ENCODE data around the gene STXBP2. TPM values are rescaled to one million over a fixed set of nuclear protein-coding genes. Genes with fewer than 3 reads are reported as not detected.
A peak's percentile ranks its signal among the peaks of the same experiment; 100 is the strongest.

The STXBP2 gene
- total RNA-seq, 1 experiment from 2014 or later = 141 TPM

DNA sequence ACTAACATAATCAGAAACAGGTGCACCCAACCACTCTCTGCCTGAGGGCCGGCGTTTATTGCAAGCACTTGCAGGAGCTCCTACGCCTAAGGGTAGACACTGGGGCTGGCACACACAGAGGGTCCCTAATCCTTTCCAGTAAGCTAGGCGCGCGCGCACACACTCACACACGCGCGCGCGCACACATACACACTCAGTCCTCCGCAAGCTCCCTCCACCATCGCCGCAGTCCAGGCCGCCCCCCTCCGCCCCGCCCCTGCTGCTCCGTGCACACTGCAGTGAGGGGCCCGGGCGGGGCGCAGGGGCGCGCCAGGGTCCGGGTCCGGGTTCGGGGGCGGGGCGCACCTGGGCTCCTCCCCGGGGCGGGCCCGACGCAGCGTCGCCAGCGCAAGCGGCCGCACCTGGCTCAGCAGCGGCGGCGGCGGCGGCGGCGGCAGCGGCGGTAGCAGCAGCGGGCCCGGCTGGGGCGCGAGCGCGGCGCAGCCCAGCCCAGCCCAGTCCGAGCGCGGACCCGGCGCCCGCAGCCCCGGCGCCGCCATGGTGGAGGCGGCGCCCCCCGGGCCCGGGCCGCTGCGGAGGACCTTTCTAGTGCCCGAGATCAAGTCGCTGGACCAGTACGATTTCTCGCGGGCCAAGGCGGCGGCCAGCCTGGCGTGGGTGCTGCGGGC is 41.3 kb upstream of the STXBP2 start, which contains the start of gene CAMSAP3:
CAMSAP3 (plus strand) TSS at position 398 of the 668 bp plus-strand sequence; CDS start at position 538, 140 bp downstream.
- ChIA-PET RAD21 (ENCODE audit: low non-redundant PET in 1 of 2, low total read pairs in 2 of 2, uncharacterized antibody in 2 of 2, unreplicated experiment in 2 of 2) (no interaction called here), POLR2A (interaction anchor here (1.5 to 2.1 kb wide), 2 partner anchors 10 to 22 kb away, joined by 4 to 10 read pairs; no protein-coding TSS in a partner anchor), CTCF (interaction anchor here (0.6 to 1.4 kb wide), 2 partner anchors 27 to 85 kb away, joined by 3 read pairs; partner anchors contain the start of gene TRAPPC5)
- no peaks in the 10 kb centered on the region for H4K20me1 ChIP-seq (ENCODE audit: insufficient read depth)
- H3K9ac ChIP-seq (ENCODE audit: low read length) = peak within 1 kb of the TSS; percentile 65
- no peaks in the 10 kb centered on the region for H3K9me2 ChIP-seq (ENCODE audit: insufficient read depth)
- peak within 1 kb of the TSS; percentile 93 for H3K4me2 ChIP-seq (ENCODE audit: low read length)
- ATAC-seq (peak; percentile 97), DNase-seq (ENCODE audit: low read depth, low spot score) (no peak)
- no peaks in the 10 kb centered on the region for H3K9me3 ChIP-seq (ENCODE audit: control insufficient read depth in 1 of 2, insufficient read depth in 1 of 2, low read depth in 1 of 2, low read length in 2 of 2)
- no peaks in the 10 kb centered on the region for H3K27me3 ChIP-seq (ENCODE audit: insufficient read depth, low read length)
- peaks cover 4 to 19% of the 10 kb centered on the region in 2 experiments for H3K4me1 ChIP-seq (ENCODE audit: control insufficient read depth in 1 of 2, insufficient read depth in 2 of 2, low read length in 2 of 2)
- H3K36me3 ChIP-seq (ENCODE audit: control insufficient read depth in 1 of 2, insufficient read depth in 2 of 2, low read length in 2 of 2) = no peaks in the 10 kb centered on the region
- H3K4me3 ChIP-seq (replicated peaks in 1 of 2; ENCODE audit: low read depth in 1 of 2, low read length in 2 of 2) = peak within 1 kb of the TSS; percentile 64 to 69
- no TSS peak for BruUV-seq (replicated peaks)
- TF ChIP-seq ZFX (IDR thresholded peaks at IDR 0.05) = peak; percentile 21; the same call in 1 of the 2 replicates
- TF ChIP-seq CBX3 (IDR thresholded peaks at IDR 0.05; ENCODE audit: low read depth) = no peak
- peak; percentile 53 for TF ChIP-seq POLR2A (IDR thresholded peaks at IDR 0.05; ENCODE audit: borderline replicate concordance, extremely low read depth, insufficient read depth, insufficient read length)
- peak within 1 kb of the TSS; percentile 58; the same call in 1 of the 2 replicates for H3K27ac ChIP-seq (ENCODE audit: low read depth, low read length)
- peaks cover 20% of the 10 kb centered on the region for H3K79me2 ChIP-seq (ENCODE audit: insufficient read depth, low read length)
- H2AFZ ChIP-seq (ENCODE audit: low read depth, low read length, poor library complexity, severe bottlenecking) = peak within 1 kb of the TSS; percentile 100
- intact Hi-C loops (cut with micrococcal nuclease) = no loop called here

DNA sequence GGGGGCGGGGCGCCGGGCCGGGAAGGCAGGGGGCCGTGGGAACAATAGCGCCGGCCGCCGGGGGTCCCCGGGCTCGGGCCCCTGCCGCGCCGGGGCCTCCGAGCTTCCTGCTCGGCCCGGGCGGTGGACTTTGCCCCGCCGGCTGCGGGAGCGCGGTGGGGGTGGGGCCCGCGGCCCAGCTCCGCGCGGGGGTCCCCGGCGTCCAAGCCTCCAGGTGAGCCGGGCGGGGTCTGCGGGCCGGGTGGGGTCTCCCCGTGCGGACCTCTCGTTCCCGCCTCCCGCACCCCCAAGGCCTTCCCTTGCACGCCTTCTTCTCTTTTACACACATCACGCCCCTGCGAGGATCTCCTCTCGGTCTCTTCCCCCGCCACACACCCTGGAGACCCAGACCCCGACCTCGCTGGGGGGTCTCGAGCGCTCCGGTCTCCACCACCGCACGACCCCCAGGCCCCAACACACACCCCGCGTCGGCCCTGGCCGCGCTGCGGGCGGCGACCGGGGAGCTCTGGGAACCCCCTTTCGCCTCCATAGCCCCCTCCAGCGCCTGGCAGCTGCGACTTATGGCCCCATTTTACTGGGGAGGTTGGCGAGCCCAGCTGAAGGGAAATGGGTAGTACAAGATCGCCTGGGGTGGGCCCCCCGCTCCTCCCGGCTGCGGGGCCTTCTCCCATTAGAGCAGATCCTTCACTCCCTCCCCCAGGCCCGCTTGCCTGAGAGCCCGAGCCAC is 40.5 kb upstream of the STXBP2 start:
- peak overlapping the region; percentile 65 for H3K9ac ChIP-seq (ENCODE audit: low read length)
- no peaks in the 10 kb centered on the region for H3K9me3 ChIP-seq (ENCODE audit: control insufficient read depth in 1 of 2, insufficient read depth in 1 of 2, low read depth in 1 of 2, low read length in 2 of 2)
- peak overlapping the region; percentile 93 for H3K4me2 ChIP-seq (ENCODE audit: low read length)
- POLR2A ChIA-PET = interaction anchor here (2.1 kb wide), 1 partner anchor 9 kb away, joined by 10 read pairs; no protein-coding TSS in a partner anchor
- no peak for DNase-seq (ENCODE audit: low read depth, low spot score)
- CTCF ChIA-PET = interaction anchor here (1.1 to 1.4 kb wide), 2 partner anchors 28 to 84 kb away, joined by 3 to 6 read pairs; partner anchors contain the start of gene TRAPPC5
- intact Hi-C loops (cut with micrococcal nuclease) = no loop called here
- H3K4me3 ChIP-seq (replicated peaks in 1 of 2; ENCODE audit: low read depth in 1 of 2, low read length in 2 of 2) = peak overlapping the region; percentile 64 to 69
- BruUV-seq (replicated peaks) = no TSS peak
- RAD21 ChIA-PET (ENCODE audit: low non-redundant PET in 1 of 2, low total read pairs in 2 of 2, uncharacterized antibody in 2 of 2, unreplicated experiment in 2 of 2) = interaction anchor here in 1 of 2 experiments (1.4 kb wide), 1 partner anchor 28 kb away, joined by 3 read pairs; no protein-coding TSS in a partner anchor
- H3K27ac ChIP-seq (ENCODE audit: low read depth, low read length) = peak overlapping the region; percentile 35; the same call in 1 of the 2 replicates
- H3K79me2 ChIP-seq (ENCODE audit: insufficient read depth, low read length) = peaks cover 27% of the 10 kb centered on the region
- H3K27me3 ChIP-seq (ENCODE audit: insufficient read depth, low read length) = no peaks in the 10 kb centered on the region
- TF ChIP-seq, protein P1, sequence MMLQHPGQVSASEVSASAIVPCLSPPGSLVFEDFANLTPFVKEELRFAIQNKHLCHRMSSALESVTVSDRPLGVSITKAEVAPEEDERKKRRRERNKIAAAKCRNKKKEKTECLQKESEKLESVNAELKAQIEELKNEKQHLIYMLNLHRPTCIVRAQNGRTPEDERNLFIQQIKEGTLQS (IDR thresholded peaks at IDR 0.05) = no peak
- peak; percentile 23; the same call in 1 of the 2 replicates for TF ChIP-seq ZFX (IDR thresholded peaks at IDR 0.05)
- H2AFZ ChIP-seq (ENCODE audit: low read depth, low read length, poor library complexity, severe bottlenecking) = no peak overlapping the region
- peaks cover 3% of the 10 kb centered on the region; the same call in 1 of the 2 replicates for H3K9me2 ChIP-seq (ENCODE audit: insufficient read depth)
- H4K20me1 ChIP-seq (ENCODE audit: insufficient read depth) = no peaks in the 10 kb centered on the region
- peaks cover 4 to 16% of the 10 kb centered on the region in 2 experiments for H3K4me1 ChIP-seq (ENCODE audit: control insufficient read depth in 1 of 2, insufficient read depth in 2 of 2, low read length in 2 of 2)
- no peaks in the 10 kb centered on the region for H3K36me3 ChIP-seq (ENCODE audit: control insufficient read depth in 1 of 2, insufficient read depth in 2 of 2, low read length in 2 of 2)
- no peak for ATAC-seq
